ENCODE results near the gene EPO.

Gene EPO

GRCh38 chr7:100682228-100682741 is 38.0 kb upstream of the EPO start:
- Histone ChIP-seq H3K27ac (peak overlapping the region in 1 of 21 experiments; percentile 30), H3K4me3 (no peak overlapping the region)

GRCh38 chr7:100682991-100683658 is 37.1 kb upstream of the EPO start:
- peak overlapping the region in 1 of 21 experiments; percentile 12 for H3K27ac ChIP-seq
- no peak overlapping the region for H3K4me3 ChIP-seq

GRCh38 chr7:100683659-100684533 is 36.4 kb upstream of the EPO start:
- Histone ChIP-seq H3K4me3 (no peak overlapping the region), H3K27ac (no peak overlapping the region)

- no peak overlapping the region for H3K27ac ChIP-seq
- no peak overlapping the region for H3K4me3 ChIP-seq
Observed at GRCh38 chr7:100684534-100685042, 35.7 kb upstream of the EPO start.

GRCh38 chr7:100685049-100685605 is 35.1 kb upstream of the EPO start:
- H3K27ac ChIP-seq, result no peak overlapping the region
- H3K4me3 ChIP-seq, result no peak overlapping the region

GRCh38 chr7:100685631-100686145 is 34.6 kb upstream of the EPO start:
- H3K4me3 ChIP-seq, result no peak overlapping the region
- no peak overlapping the region for H3K27ac ChIP-seq

- no peak overlapping the region for H3K27ac ChIP-seq
- H3K4me3 ChIP-seq, result no peak overlapping the region
Observed at GRCh38 chr7:100686201-100686821, 34.0 kb upstream of the EPO start.

GRCh38 chr7:100686822-100687211 is 33.5 kb upstream of the EPO start:
- H3K4me3 ChIP-seq, result no peak overlapping the region
- H3K27ac ChIP-seq, result no peak overlapping the region

GRCh38 chr7:100687261-100687660 is 33.0 kb upstream of the EPO start:
- no peak overlapping the region for H3K4me3 ChIP-seq
- H3K27ac ChIP-seq, result peak overlapping the region in 3 of 21 experiments; percentile 4 to 35 (median 23)

GRCh38 chr7:100687751-100688300 is 32.4 kb upstream of the EPO start:
- H3K4me3 ChIP-seq, result no peak overlapping the region

GRCh38 chr7:100688326-100688860 is 31.9 kb upstream of the EPO start:
- Histone ChIP-seq H3K27ac (peak overlapping the region in 6 of 21 experiments; percentile 0 to 39 (median 29)), H3K4me3 (no peak overlapping the region)

More at GRCh38 chr7:100687751-100688300, 32.4 kb upstream of the EPO start:
- peak overlapping the region in 6 of 21 experiments; percentile 0 to 39 (median 29) for H3K27ac ChIP-seq

- peak overlapping the region in 1 of 21 experiments; percentile 38 for H3K27ac ChIP-seq
- no peak overlapping the region for H3K4me3 ChIP-seq
Observed at GRCh38 chr7:100689230-100690135, 30.8 kb upstream of the EPO start.

- Histone ChIP-seq H3K27ac (peak overlapping the region in 3 of 21 experiments; percentile 41 to 96 (median 95)), H3K4me3 (peak overlapping the region in 3 of 7 experiments; percentile 0 to 88 (median 15))
Observed at GRCh38 chr7:100691676-100692577, 28.3 kb upstream of the EPO start.

GRCh38 chr7:100692578-100692961 is 27.7 kb upstream of the EPO start:
- Histone ChIP-seq H3K4me3 (peak overlapping the region in 6 of 7 experiments; percentile 0 to 94 (median 88)), H3K27ac (peak overlapping the region in 4 of 21 experiments; percentile 25 to 98 (median 96))

- Histone ChIP-seq H3K4me3 (peak overlapping the region; percentile 66 to 94 (median 89)), H3K27ac (peak overlapping the region; percentile 71 to 98 (median 88))
Observed at GRCh38 chr7:100693312-100694097, 26.8 kb upstream of the EPO start.
